Erythroblast (primary cell): ENCODE data around the gene DNAJB11.

Source experiments
- GATA1 ChIP-seq: IDR thresholded peaks from 2 replicates; pipeline ENCODE4 v1.6.1; 2011; ENCODE audit warnings: low read depth, mild to moderate bottlenecking, control low read depth, low read length, moderate library complexity
- POLR2A ChIP-seq: IDR thresholded peaks from 2 replicates; pipeline ENCODE4 v1.6.1; 2011; ENCODE audit warnings: mild to moderate bottlenecking, low read length

DNA sequence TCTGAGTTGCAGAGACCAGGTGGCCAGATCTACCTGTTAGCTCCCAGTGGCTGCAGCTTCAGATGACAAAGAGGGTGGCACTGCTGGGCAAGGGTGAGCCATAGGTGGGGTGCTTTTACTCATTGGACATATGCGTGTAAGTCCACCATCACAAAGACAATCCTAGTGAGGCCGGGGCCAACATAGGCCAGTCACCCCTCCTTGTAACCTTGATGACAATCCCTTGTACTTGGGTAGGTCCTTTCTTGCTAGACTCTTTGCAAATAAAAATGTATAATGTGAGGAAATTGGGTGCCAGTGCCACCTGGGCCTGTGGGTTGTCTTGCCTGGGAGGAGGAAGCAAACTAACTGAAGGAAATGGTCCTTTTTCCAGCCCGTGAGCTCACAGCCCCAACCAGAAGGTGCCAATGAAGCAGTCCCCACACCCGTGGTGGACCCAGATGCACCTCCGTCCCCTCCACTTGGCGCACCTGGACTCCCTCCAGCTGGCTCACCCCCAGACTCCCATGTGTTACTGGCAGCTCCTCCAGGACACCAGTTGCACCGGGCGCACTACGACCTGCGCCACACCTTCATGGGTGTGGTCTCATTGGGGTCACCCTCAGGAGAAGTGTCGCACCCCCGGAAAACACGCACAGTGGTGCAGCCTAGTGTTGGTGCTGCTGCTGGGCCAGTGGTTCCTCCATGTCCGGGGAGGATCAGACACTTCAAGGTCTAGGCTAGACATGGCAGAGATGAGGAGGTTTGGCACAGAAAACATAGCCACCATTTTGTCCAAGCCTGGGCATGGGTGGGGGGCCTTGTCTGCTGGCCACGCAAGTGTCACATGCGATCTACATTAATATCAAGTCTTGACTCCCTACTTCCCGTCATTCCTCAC, 49.9 kb downstream of the DNAJB11 start:
- no peak for TF ChIP-seq POLR2A
- TF ChIP-seq GATA1 = no peak
